ENCODE results near the gene C16orf78.

DNA sequence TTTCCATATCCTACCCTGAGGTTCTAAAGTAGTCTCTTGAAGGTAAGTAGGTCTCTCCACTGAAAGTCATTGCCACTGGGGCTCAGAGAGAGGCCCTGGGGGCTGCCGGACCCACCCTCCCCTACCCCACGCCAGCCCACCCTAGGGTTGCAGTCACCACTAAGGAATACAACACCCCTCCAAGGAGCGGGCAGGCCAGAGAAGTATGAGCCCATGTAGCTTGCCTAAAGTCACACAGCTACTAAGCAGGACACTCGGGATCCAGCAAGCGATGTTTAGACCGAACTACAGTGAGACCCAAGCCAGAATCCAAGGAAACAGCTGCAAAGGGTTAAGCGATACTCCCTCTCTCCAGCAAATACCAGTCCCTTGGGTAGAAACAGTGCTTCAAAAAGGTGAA lies 27.0 kb downstream of the C16orf78 start:
- no peak for TF ChIP-seq POLR2A (IDR thresholded peaks at IDR 0.05)
- TF ChIP-seq, protein P1, sequence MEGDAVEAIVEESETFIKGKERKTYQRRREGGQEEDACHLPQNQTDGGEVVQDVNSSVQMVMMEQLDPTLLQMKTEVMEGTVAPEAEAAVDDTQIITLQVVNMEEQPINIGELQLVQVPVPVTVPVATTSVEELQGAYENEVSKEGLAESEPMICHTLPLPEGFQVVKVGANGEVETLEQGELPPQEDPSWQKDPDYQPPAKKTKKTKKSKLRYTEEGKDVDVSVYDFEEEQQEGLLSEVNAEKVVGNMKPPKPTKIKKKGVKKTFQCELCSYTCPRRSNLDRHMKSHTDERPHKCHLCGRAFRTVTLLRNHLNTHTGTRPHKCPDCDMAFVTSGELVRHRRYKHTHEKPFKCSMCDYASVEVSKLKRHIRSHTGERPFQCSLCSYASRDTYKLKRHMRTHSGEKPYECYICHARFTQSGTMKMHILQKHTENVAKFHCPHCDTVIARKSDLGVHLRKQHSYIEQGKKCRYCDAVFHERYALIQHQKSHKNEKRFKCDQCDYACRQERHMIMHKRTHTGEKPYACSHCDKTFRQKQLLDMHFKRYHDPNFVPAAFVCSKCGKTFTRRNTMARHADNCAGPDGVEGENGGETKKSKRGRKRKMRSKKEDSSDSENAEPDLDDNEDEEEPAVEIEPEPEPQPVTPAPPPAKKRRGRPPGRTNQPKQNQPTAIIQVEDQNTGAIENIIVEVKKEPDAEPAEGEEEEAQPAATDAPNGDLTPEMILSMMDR (IDR thresholded peaks at IDR 0.05) = no peak
- no peak for TF ChIP-seq POLR2AphosphoS5 (IDR thresholded peaks at IDR 0.05; ENCODE audit: insufficient read depth in 1 of 2, low read depth in 1 of 2)

All from vagina (tissue), 2 donors.